Fibroblast of pulmonary artery (primary cell): Measurements from ENCODE around the gene MRTFA.

Experiments used
- DNase-seq: peaks from one replicate; pipeline ENCODE4 v3.0.0-alpha.2; 2010; ENCODE audit warnings: low read depth
- H3K4me3 ChIP-seq: replicated peaks from 2 replicates; pipeline ENCODE4 v1.5.1; 2011; ENCODE audit warnings: low read depth, mild to moderate bottlenecking, control low read depth, low read length, moderate library complexity
- TF ChIP-seq, protein P1 (sequence below): IDR thresholded peaks from 2 replicates; pipeline ENCODE4 v1.5.1; 2011; ENCODE audit warnings: mild to moderate bottlenecking, control low read depth, low read length, inconsistent platforms; ENCODE audit errors: missing control alignments

The MRTFA gene

DNA sequence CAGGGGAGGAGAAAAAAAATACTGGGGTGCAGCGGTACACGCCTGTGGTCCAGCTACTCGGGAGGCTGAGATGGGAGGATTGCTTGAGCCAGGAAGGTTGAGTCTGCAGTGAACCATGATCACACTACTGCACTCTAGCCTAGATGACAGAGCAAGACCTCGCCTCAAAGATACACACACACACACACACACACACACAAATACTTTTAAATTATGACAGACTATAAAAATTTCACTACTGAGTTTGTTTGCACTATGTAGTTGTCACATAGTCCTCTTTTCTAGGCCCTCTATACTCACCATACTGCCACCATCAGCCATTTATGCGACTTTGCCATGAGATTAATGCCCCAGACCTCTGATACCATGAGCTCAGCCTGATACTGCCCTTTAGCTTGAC is 109.6 kb downstream of the MRTFA start:
- H3K4me3 ChIP-seq, result no peak overlapping the region
- TF ChIP-seq, protein P1, sequence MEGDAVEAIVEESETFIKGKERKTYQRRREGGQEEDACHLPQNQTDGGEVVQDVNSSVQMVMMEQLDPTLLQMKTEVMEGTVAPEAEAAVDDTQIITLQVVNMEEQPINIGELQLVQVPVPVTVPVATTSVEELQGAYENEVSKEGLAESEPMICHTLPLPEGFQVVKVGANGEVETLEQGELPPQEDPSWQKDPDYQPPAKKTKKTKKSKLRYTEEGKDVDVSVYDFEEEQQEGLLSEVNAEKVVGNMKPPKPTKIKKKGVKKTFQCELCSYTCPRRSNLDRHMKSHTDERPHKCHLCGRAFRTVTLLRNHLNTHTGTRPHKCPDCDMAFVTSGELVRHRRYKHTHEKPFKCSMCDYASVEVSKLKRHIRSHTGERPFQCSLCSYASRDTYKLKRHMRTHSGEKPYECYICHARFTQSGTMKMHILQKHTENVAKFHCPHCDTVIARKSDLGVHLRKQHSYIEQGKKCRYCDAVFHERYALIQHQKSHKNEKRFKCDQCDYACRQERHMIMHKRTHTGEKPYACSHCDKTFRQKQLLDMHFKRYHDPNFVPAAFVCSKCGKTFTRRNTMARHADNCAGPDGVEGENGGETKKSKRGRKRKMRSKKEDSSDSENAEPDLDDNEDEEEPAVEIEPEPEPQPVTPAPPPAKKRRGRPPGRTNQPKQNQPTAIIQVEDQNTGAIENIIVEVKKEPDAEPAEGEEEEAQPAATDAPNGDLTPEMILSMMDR, result no peak
- DNase-seq, result no peak

DNA sequence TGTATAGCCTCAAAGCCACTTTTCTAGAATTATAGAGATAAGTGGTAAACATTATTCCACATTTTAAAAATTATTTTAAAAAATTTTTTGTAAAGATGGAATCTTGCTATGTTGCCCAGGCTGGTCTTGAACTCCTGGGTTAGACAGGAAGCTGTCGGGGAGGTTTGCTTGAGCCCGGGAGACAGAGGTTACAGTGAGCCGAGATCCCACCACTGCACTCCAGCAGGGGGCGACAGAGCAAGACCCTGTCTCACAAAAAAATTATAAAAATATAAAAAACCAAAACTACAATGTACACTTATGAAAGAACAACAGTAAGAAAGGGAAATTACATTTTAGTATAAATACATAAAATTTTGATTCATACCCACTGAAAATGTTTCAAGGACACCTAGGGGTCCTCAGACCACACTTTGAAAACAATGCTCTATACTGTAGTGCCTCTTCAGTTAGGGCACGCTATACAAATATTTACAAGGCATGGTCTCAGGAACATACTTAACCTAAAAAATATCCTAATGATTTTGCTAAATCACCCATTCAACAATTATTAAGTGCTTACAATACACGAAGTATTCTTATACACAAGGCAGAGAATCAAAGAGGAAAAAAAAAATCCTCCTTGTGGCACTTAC is 111.2 kb downstream of the MRTFA start:
- DNase-seq, result peak; percentile 68
- H3K4me3 ChIP-seq, result no peak overlapping the region
- TF ChIP-seq, protein P1, result peak; percentile 70

DNA sequence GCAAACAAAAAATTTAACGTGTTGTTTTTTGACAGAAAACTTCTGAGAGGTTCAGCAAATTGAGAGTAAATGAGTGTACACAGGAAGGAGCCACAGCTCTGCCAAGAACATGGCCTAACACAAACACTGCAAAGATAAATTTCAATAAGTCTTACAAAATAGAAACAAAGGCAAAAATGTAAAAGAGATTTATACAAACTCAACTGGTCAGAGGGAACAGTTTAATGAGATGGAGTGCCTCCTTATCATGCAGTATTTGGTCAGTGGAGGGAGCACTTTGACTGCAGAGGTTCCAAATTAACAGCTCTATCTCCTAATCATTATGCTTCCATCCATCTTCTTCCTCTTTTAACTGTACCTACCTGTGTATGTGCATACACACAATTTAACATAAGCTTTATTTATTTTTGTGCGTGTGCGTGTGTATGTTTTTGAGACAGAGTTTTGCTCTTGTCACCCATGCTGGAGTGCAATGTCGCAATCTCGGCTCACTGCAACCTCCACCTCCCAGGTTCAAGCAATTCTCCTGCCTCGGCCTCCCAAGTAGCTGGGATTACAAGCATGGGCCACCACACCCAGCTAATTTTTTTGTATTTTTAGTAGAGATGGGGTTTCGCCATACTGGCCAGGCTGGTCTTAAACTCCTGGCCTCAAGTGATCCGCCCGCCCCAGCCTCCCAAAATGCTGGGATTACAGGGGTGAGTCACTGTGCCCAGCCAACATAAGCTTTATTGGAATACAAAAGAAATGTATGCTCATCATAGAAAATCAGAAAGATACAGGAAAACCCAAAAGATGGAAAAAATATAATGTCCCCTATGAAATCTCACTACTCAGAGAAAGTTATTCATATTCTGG is 111.9 kb downstream of the MRTFA start:
- DNase-seq, result peak; percentile 76
- H3K4me3 ChIP-seq, result no peak overlapping the region
- TF ChIP-seq, protein P1, result peak; percentile 57

DNA sequence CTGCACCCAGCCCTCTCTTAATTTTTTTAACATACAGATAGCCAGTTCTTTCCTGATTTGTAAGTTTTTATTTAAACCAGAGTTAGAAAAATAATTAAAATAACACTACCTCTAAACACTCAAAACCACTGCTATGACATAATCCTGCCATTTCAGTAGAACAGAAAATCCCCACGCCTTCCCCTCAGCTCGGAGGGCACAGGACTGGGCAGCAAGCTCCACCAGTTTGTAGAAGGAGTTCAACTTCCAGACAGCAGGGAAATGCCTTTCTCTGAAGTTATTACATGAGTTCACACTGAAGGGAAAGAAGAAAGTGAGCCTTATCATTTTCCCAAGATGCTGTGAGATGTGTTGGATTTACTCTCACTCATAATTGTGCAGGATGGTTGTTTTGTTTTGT is 114.4 kb downstream of the MRTFA start:
- H3K4me3 ChIP-seq, result no peak overlapping the region
- DNase-seq, result no peak
- TF ChIP-seq, protein P1, result no peak

DNA sequence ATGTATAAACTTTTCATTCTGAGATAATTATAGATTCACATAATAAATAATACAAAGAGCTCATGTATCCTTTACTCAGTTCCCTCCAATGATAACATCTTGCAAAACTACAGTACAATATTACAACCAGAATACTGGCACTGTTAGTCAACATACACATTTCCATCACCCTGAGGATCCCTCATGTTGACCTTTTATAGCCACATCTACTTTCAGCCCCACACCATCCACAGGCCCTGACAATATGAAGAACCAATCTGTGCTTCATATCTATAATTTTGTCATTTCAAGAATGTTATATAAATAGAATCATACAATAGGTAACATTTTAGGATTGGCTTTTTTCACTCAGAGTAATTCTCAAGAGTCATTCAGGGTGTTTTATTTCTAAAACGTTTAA is 115.5 kb downstream of the MRTFA start:
- TF ChIP-seq, protein P1, result no peak
- no peak overlapping the region for H3K4me3 ChIP-seq
- DNase-seq, result no peak

DNA sequence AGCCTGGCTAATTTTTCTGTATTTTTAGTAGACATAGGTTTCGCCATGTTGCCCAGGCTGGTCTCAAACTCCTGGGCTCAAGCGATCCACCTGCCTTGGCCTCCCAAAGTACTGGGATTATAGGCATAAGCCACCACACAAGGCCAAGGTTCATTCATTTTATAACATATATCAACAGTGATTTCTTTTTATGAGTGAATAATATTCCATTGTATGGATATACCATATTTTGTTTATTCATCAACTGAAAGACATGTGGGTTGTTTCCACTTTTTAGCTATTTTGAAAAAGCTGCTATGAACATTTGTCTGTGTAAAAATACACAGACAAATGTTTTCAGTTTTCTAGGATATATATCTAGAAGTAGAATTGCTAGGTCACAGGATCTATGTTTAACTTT is 116.0 kb downstream of the MRTFA start:
- TF ChIP-seq, protein P1, result no peak
- no peak overlapping the region for H3K4me3 ChIP-seq
- DNase-seq, result no peak
